ENCODE results near the gene KCNIP3.
A peak's percentile ranks its signal among the peaks of the same experiment; 100 is the strongest.

KCNIP3 gene

GRCh38 chr2:95317665-95318425, 20.7 kb downstream of the KCNIP3 start:
- TF ChIP-seq CTCF (conservative IDR thresholded peaks at IDR 0.05; ENCODE audit: low read length): no peak
- H3K4me3 ChIP-seq (ENCODE audit: low read length): no peak overlapping the region
- DNase-seq (ENCODE audit: low read depth): no peak

- no peak overlapping the region for H3K4me3 ChIP-seq (ENCODE audit: low read length)
- DNase-seq (ENCODE audit: low read depth): no peak
- TF ChIP-seq CTCF (conservative IDR thresholded peaks at IDR 0.05; ENCODE audit: low read length): no peak
Observed at GRCh38 chr2:95318431-95319220, 21.5 kb downstream of the KCNIP3 start.

- no peak for TF ChIP-seq CTCF (conservative IDR thresholded peaks at IDR 0.05; ENCODE audit: low read length)
- no peak for DNase-seq (ENCODE audit: low read depth)
- no peak overlapping the region for H3K4me3 ChIP-seq (ENCODE audit: low read length)
Observed at GRCh38 chr2:95319481-95320343, 22.6 kb downstream of the KCNIP3 start.

GRCh38 chr2:95320344-95320712, 23.2 kb downstream of the KCNIP3 start:
- no peak for TF ChIP-seq CTCF (conservative IDR thresholded peaks at IDR 0.05; ENCODE audit: low read length)
- no peak for DNase-seq (ENCODE audit: low read depth)
- H3K4me3 ChIP-seq (ENCODE audit: low read length): no peak overlapping the region

- DNase-seq (ENCODE audit: low read depth): peak; percentile 95
- TF ChIP-seq CTCF (conservative IDR thresholded peaks at IDR 0.05; ENCODE audit: low read length): no peak
- H3K4me3 ChIP-seq (ENCODE audit: low read length): no peak overlapping the region
Observed at GRCh38 chr2:95320986-95321767, 24.0 kb downstream of the KCNIP3 start.

- peak; percentile 55 for TF ChIP-seq CTCF (conservative IDR thresholded peaks at IDR 0.05; ENCODE audit: low read length)
- no peak overlapping the region for H3K4me3 ChIP-seq (ENCODE audit: low read length)
- DNase-seq (ENCODE audit: low read depth): peak; percentile 43
Observed at GRCh38 chr2:95323347-95324155, 26.4 kb downstream of the KCNIP3 start.

Data from AG10803 (cell line).